OCI-LY3 (cell line): ENCODE results near the gene NYAP2.

Experiments
- CTCF ChIP-seq: fragments of 200-600, 300-600 bp; sonication (generic); IDR thresholded peaks from 2 replicates; pipeline ENCODE4 v1.5.1; 2014; ENCODE audit warnings: antibody characterized with exemption, low read length, low read depth
- EZH2phosphoT487 ChIP-seq: fragments of 200-600 bp; shearing (Covaris generic); IDR thresholded peaks from 2 replicates; pipeline ENCODE4 v1.6.1; 2018; ENCODE audit warnings: antibody characterized with exemption, mixed run types, low read depth

GRCh38 chr2:225559072-225559415, 159.5 kb downstream of the NYAP2 start:
- TF ChIP-seq CTCF (no peak), EZH2phosphoT487 (no peak)
